HG03460 (cell line): ENCODE results near the gene ACOT7.

ENCODE experiments used
- ATAC-seq: cut with Tn5 transposase; IDR thresholded peaks from one replicate; pipeline ENCODE4 v1.9.1; 2021; ENCODE audit not compliant: unreplicated experiment

Gene ACOT7

DNA sequence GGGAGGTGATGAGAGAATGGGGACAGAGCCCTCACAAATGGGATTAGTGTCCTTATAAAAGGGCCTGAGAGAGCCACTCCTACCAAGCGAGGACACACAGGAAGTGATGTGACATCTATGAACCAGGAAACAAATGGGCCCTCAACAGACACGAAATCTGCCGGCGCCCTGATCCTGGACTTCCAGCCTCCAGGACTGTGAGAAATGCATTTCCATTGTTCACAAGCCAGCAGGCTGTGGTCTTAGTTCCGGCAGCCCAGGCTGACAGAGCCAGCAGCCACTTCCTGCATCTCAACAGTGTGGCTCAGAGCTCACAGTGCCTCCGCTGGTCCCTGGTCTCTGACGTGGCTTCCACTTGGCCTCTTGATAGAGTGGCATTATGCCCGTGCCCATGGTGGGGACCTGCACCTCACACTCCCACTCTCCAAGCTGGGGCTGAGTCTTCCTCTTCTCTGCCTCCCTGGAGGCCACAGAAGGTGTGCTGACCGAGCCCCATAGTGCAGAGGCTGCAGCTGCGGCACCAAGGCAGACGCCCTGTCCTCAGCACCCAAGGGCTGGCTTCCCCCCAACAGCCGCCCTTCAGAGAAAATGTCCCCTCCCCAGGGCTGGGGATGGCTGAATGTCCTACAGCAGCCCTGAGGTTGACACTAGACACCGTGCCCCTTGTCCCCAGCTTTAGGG lies 44.9 kb downstream of the ACOT7 start:
- no peak for ATAC-seq

DNA sequence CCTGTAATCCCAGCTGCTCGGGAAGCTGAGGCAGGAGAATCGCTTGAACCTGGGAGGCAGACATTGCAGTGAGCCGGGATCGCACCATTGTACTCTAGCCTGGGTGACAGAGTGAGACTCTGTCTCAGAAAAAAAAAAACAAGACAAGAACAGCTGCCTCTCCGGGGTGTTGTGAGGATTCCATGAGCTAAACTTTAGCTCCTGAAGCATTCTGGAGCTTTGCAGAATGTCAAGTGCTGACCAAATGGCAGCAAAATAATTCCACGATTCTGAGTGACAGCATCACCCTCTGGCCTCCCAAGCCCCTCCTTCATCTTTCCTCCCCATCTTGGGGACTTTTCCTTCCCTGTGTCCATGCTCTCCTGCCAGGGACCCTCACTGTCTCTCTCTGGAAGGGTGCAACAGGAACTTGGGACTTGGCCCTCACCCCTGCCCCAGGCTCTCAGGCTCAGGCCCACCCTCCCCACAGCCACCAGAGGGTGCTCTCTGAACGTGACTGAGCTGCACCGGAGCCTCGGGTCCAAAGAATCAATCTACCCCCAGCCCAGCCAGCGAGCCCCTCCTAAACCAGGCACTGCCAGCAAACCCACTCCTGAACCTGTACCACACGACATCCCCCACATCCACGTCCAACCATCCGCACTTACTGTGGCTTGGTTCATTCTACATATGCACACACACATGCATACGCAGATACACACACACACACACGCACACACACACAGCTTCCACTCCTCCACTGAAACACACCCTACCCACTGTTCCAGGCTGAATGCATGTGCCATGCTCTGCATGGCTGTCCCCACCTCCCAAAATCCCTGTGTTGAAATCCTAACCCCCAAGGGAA lies 45.7 kb downstream of the ACOT7 start:
- no peak for ATAC-seq

DNA sequence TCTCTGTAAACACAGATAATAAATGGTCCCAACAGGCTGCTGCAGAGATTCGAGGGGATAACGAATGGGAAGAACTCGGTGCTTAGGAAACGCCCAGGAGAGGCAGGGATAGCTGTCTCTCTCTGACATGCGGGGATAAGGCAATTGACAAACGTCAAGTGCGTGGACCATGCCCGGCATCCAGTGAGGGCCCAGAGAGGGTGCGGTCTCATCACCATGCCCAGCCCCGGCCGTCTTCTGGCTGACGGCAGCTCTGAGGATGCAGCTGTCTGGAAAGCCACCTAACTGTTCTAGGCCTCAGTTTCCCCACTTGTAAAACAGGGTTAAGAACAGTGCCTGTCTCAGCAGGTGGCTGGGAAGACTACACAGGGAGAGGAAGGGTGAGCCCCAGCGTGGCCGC lies 48.1 kb downstream of the ACOT7 start:
- no peak for ATAC-seq

DNA sequence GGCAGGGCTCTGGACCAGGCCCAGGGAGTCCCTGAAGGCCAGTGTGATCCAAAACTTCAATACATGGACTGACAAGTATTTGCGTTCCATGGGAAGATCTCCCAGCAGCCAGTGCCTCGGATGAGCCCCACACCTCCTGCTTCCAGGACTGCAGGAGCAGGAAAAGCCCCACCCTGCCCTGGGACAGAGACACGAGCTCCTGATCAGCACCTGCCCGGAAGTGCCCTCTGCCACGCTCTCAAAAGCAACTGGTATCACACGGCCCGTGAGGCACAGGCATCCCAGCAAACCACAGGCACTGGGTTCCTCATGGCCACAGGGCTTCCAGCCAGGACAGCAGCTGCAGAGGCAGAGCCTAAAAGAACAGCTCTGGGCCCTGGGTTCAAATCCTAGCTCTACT lies 48.6 kb downstream of the ACOT7 start:
- no peak for ATAC-seq

DNA sequence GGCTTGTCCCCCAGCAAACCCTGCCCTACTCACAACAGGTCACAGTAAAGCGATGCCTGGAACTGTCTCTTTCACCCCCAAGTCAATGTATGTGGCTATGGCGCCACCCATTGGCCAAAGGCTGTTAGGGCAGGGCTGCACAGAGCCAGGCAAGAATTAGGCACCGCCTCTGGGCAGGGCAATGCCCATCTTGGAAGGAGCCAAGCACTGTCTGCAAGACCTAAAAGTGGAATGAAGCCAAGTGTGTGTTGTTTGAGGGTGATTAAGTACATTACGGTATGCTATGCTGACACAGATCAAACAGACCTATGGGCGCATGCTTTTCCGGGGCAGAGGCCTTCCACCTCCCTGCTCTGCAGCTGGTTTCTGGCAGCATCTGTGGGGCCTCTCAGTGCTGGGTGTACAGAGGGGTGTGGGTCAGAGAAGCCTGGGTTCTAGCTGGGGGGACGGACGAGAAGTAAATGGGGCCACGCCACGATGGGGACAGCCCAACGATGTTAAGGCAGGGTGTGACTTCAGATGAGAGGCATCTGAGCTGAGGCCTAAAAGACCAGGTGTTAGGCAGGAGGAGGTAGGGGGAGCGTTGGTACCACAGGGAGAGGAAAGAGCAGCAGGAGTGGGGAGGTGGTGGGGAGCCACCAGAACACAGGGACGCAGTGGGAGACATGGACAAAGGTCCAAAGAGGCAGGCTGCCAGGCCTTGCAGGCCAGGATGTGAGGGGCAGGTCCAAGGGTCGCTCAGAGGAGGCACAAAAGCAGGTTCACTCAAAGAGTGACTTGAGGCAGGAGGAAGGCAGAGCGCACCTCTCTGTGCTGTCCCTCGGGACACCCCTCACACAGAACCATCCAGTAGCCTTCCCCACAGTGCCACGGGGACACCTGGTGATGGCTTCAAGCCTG lies 49.8 kb downstream of the ACOT7 start:
- no peak for ATAC-seq

DNA sequence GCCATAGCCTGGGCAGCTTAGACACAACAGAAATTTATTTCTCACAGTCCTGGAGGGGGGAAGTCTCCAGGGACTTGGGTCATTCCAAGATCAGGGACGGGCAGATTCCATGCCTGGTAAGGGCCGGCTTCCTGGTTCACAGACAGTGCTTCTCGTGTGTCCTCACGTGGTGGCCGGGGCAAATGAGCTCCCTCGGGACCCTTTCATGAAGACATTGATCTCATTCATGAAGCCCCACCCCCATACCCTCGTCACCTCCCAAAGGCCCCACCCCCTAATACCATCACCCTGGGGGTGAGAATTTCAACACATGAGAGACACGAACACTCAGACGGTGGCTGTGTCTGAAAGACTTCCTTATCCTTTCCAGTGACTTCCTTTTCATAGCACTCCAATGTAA lies 51.5 kb downstream of the ACOT7 start:
- ATAC-seq = no peak

DNA sequence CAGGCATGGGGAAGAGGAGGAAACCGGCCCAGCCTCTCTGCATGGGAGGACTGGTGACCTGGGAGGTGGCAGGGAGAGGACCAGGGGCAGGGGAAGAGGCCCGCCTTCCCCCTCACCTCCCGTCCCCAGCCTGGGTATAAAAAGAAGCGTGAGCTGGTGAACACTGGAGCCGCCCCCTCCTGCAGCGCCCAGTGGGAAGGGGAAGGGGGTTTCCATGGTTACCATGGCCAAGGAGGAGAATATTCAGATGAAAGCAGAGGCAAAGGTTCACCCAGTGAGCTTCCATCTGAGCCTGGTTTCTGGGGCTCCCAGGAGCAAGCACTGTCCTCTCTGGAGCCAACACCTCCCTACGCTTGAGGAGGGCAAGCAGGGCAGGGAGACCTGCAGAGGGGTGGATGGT lies 54.9 kb downstream of the ACOT7 start:
- ATAC-seq = no peak

DNA sequence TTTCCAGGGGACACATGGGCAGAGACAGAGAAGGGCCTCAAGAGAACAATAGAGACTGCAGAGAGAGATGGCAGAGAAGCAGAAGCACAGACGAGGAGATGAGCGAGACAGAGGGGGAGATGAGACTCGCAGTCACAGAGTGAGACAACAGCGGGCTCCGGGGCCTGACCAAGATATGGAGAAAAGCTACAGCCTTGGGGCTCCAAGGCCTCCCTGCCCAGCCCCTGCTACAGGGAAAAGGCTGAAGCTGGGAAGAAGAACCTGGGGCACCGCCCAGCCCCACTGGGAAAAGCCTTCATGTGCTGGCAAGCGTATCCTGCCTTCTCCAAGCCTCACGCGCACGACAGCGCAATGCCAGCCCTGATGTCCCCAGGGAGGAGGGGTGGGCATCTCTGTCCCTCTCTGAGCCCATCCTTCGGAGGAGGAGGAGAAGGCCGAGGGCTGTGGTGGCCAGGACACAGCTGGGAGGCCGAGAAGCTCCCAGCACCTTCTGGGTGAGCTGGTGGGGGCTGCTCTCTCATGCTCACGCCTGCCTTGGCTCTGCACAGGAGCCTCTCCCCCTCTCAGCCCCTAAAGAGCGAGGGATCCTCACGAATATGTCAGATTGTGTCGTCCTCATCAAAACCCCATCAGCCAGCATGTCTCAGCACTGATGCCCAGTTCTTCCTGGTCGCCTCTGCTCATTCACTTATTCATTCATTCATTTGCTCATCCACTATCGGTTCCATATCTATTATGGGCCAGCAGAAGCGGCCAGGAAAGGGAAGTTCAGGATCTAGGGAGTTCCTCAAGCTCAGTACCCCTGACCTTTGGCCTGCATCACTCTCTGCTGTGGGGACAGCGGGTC lies 56.6 kb downstream of the ACOT7 start:
- no peak for ATAC-seq

DNA sequence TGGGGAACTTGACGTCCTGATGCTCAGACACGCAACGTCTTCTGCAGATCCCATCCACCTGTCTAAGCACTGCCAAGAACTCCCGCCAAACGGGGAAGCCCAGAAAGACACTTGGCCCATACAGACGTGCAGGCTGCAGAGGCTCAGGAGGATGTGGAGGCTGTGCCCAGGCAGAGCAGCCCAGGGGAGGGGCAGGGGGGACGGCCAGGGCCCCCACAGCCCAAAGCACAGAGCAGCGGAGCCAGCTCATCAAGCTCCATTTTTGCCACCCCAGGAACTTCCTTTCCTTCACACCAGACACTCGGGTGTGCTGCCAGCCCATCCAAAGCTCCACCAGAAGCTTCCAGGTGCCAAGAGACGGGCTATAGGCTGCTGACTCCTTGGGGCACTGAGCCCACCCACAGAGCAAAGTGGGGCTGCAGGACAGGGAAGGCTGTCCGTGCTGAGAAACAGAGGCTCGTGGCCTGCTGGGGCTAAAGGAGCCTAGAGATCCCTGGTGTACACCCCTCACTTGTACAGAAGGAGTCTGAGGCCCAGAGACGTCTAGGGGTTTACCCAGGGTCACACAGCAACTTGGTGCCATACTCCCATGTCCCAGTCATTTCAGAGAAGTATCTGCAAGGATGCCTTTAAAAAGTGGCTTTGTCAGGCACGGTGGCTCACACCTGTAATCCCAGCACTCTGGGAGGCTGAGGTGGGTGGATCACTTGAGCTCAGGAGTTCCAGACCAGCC lies 59.1 kb downstream of the ACOT7 start:
- ATAC-seq = no peak

DNA sequence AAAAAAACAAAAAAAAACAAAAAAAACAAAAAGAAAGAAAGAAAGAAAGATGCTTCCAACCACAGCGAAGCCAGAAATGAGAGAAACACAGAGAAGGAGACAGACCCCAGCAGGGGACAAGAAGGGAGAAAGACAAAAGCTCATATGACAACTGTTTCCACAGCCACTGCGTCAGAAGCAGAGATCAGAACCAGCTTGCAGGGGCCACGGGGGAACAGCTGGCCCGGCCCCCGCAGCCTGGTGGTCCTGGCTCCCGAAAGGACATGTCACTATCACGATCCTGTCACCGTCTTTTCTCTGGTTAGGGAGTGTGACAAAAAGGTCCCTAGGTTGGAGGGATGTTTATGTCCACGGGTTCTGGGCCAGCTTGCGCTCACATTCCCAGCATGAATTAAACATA lies 60.7 kb downstream of the ACOT7 start:
- ATAC-seq = no peak

DNA sequence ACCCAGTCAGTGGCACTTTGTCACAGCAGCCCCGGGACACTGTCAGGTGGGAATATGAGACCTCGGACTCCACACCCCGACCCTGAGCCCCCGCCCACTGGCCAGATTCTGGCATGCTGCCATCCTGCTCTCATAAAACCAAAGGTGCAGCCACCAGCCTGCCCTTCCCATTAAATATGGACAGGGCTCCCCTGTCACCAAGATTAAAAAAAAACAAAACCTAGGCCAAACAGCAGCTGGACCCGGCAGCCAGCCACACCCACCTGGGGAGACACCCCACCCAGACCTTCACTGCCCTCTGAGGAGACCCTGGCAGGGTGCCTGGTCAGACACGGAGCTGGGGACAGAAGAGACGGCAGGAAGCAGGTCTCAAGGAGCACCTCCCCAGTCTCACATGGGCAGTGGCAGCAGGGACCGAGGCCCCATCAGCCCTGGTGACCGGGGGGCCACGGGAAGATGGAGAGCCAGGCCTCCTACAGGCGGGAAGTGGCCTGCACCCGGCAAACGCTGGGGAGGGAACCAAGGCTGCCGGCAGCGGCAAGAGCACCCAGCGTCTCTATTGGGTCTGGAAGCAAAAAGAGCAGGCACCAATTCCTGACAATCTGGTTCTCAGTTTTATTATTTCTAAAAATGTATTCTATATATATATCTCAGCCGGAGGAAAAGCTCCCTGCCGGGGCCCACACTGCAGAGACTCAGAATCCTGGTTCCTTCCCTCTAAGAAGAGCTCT lies 61.9 kb downstream of the ACOT7 start:
- no peak for ATAC-seq

DNA sequence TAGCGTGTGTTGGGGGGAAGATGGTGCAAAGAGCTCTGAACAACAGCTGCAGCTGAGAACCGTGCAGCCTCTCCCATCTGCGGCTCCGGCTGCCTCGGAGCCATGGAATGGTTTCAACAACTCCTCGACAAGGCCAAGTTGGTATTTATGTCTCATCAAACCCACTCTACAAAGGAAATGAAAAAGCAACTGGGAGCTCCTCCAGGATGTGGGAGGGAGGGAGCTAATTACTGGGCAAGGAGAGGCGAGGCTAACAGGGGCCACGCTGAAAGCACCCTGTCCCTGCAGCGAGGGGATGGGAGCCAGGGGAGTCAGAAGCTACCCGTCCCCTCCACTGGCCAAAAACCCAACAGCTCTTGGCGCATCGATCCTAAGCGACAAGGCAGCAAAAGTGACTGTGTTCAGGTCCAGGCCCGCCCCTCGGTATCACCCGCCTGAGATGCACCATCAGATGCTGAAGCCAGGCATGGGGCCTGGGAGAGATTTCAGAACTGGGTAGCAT lies 63.1 kb downstream of the ACOT7 start:
- ATAC-seq = no peak

DNA sequence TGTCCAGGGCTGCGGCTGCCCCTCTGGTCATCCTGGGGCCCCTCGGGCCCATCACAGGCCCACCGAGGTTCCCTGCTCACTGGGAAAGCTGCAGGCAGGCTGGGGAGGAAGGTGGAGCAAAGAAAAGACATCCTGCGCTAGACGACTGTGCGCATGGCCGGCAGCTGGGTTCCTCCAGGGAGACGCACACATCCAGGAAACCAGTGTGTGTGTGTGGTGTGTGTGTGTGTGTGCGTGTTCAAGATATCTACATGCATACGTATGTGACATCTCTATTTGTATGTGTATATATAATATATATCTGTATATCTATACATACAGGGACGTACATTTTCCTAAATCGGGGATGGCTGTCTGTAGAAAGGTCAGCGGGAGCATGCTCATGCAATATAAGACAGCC lies 63.7 kb downstream of the ACOT7 start:
- ATAC-seq = no peak

DNA sequence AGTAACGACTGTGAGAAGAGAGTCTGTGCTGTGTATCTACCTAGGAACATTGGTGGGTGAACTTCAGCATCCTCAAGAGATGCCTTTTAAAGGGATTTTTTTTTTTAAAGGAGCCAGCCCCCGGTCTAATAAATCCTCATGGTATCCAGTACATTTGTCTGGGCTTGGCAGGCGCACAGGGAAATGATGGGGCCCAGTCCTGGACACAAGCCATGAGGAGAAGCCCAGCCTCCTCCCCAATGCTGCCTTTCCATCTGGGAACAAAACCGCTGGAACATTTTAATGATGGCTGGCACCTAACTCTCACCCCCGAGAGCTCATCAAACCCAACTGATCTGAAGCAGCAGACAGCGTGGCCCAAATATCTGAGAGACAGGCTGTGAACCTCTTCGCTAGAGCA lies 64.2 kb downstream of the ACOT7 start:
- ATAC-seq = no peak

DNA sequence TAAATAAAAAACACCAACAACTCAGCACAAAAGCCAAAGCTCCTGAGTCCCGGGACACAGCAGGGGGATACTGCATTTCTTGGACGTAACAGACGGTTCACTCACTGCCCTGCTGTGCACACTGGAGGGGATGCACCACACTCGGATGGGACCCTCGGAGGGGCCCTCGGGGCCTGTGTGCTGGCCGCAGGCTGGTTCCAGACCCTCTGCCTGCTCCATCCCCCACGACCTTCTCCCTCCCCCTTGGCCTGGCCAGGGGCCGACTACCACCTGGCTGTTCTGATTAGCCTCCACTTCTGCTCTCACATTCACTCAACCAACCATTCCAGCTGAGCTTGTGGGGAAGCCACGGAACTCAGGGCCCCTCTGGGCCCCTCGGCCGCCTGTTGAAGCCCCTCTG lies 64.9 kb downstream of the ACOT7 start:
- ATAC-seq = no peak

DNA sequence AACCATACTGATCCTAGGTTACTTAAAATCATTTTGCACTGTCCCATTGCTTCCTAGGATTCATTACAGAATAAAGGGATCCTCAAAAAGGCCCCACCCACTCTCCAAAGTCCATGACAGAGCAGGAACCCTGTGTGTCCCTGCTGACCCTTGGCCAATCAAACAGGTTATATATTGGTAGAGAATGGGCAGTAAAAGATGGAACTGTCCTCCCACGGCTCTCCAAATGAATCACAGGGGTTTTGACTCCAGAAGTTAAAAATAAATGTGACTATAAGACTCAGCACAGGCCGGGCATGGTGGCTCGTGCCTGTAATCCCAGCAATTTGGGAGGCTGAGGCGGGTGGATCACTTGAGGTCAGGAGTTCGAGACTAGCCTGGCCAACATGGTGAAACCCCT lies 65.5 kb downstream of the ACOT7 start:
- no peak for ATAC-seq

DNA sequence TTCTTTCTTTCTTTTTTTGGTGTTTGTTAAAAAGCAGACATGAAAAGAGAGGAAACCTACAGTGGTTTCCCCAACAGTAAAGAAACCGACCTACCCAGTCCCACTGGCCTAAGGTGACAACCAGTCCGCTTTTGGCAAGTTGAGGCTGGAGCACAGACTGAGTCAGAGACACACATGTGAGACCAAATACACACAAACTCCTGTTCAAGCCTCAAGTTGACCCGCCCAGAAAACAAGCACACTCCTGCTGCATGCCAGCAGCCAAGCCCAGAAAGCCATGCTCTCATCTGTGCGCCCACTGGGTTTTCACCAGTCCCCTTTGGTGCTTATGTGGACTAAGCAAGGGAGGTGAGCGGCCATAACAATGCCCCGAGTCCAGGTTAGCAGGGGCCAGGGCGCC lies 68.1 kb downstream of the ACOT7 start:
- ATAC-seq = no peak

DNA sequence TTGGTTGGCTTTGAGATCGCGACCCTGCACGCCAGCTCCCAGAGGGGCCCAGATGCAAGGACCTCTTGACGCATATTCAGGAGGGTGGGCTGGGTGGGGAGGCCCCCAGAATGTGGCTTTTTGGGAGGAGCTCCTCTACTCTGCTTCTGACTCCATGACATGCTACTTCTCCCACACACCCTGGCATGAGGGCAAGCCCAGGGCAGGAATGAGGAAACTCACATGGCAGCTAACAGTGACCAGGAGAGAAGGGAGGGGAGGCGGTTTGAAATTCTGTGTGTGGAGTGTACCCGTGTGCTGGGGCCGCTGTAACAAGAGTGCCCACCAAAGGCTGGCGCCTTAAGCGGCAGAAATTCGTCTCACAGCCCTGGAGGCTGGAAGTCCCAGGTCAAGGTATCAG lies 71.4 kb downstream of the ACOT7 start:
- ATAC-seq = no peak

DNA sequence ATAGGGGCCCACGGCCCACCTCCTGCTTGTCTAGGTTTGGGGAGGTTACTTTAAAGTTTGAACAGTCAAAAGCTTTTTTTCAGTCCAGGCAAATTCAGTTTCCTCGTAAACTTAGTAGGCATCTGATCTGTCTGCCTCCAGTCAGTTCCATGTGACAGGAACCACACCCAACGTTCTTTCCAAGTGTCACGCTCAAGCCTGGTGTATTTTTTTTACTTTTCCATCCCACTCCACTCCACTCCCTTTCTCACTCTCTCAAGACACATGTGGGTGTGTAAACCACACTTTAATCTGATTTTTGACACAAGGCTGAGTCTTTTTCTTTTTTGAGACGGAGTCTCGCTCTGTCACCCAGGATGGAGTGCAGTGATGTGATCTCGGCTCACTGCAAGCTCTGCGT lies 72.4 kb downstream of the ACOT7 start:
- no peak for ATAC-seq
